Osteocyte (in vitro differentiated cells): ENCODE results near the gene GGN. TPM values are rescaled to one million over a fixed set of nuclear protein-coding genes. Genes with fewer than 3 reads are reported as not detected.

Experiments used
- DNase-seq: peaks from one replicate; pipeline ENCODE4 v3.0.0; 2021; ENCODE audit warnings: mixed read lengths; ENCODE audit not compliant: unreplicated experiment; ENCODE audit errors: extremely low spot score
- H3K27ac Mint-ChIP-seq: one replicate; pipeline ENCODE4 v1.8.0; 2021; ENCODE audit warnings: mild to moderate bottlenecking, mixed read lengths; ENCODE audit not compliant: unreplicated experiment
- H3K27me3 Mint-ChIP-seq: one replicate; pipeline ENCODE4 v1.8.0; 2021; ENCODE audit warnings: mixed read lengths; ENCODE audit not compliant: unreplicated experiment
- H3K36me3 Mint-ChIP-seq: one replicate; pipeline ENCODE4 v1.8.0; 2021; ENCODE audit warnings: mixed read lengths; ENCODE audit not compliant: unreplicated experiment
- H3K4me1 Mint-ChIP-seq: one replicate; pipeline ENCODE4 v1.8.0; 2021; ENCODE audit warnings: mixed read lengths; ENCODE audit not compliant: unreplicated experiment
- H3K4me3 Mint-ChIP-seq: one replicate; pipeline ENCODE4 v1.8.0; 2021; ENCODE audit warnings: mild to moderate bottlenecking, moderate library complexity, mixed read lengths; ENCODE audit not compliant: unreplicated experiment
- H3K9me3 Mint-ChIP-seq: one replicate; pipeline ENCODE4 v1.8.0; 2021; ENCODE audit warnings: mixed read lengths; ENCODE audit not compliant: unreplicated experiment
- total RNA-seq: library from RNA; stranded (reverse); gene quantifications from 2 replicates; pipeline ENCODE4 v1.2.1, GENCODE V29; 2021
- TF ChIP-seq, protein P1 (sequence below): fragments of 200-600 bp; sonication (generic); IDR thresholded peaks from 2 replicates; pipeline ENCODE4 v1.5.0; 2021; ENCODE audit warnings: antibody characterized with exemption, mild to moderate bottlenecking, moderate library complexity

The GGN gene
- total RNA-seq, 1 donor from 2014 or later, result 2.3 TPM

DNA sequence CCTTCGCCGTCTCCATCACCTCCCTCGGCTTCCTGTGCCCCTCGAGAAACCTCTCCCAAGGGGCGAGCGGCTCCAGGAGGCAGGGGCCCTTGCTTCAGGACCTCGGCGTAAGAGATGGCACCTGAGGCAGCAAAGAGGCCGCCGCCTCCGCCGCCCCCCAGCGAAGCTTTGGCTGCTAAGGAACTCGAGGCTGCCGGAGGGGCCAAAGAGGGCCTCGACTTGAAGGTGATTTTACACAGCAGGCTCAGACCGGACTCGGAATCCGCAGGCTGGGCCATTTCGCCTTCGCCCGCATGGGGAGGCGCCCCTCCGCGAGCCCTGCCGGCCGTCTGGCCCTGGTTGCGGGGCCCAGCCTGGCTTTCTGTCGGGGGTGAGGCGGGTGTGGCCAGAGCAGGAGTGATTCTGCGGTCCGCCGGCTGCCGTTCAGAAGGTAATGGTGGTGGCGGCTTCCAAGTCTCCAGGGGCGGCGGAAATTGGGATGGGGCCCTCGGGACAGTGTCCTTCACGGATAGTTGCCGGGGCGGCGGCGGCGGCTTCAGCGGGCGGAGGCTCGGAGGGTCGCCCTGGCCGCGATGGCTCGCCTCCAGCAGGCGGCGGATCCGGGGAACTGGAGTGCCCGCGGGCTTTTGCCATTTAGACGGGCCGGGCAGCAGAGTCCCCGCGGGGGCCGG is 1.4 kb downstream of the GGN start:
- H3K36me3 Mint-ChIP-seq, result peaks cover 18% of the 10 kb centered on the region
- H3K4me3 Mint-ChIP-seq, result no peak overlapping the region
- H3K27ac Mint-ChIP-seq, result no peak overlapping the region
- DNase-seq, result no peak
- H3K4me1 Mint-ChIP-seq, result peaks cover 13% of the 10 kb centered on the region
- no peaks in the 10 kb centered on the region for H3K9me3 Mint-ChIP-seq
- TF ChIP-seq, protein P1, sequence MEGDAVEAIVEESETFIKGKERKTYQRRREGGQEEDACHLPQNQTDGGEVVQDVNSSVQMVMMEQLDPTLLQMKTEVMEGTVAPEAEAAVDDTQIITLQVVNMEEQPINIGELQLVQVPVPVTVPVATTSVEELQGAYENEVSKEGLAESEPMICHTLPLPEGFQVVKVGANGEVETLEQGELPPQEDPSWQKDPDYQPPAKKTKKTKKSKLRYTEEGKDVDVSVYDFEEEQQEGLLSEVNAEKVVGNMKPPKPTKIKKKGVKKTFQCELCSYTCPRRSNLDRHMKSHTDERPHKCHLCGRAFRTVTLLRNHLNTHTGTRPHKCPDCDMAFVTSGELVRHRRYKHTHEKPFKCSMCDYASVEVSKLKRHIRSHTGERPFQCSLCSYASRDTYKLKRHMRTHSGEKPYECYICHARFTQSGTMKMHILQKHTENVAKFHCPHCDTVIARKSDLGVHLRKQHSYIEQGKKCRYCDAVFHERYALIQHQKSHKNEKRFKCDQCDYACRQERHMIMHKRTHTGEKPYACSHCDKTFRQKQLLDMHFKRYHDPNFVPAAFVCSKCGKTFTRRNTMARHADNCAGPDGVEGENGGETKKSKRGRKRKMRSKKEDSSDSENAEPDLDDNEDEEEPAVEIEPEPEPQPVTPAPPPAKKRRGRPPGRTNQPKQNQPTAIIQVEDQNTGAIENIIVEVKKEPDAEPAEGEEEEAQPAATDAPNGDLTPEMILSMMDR, result no peak
- no peaks in the 10 kb centered on the region for H3K27me3 Mint-ChIP-seq

DNA sequence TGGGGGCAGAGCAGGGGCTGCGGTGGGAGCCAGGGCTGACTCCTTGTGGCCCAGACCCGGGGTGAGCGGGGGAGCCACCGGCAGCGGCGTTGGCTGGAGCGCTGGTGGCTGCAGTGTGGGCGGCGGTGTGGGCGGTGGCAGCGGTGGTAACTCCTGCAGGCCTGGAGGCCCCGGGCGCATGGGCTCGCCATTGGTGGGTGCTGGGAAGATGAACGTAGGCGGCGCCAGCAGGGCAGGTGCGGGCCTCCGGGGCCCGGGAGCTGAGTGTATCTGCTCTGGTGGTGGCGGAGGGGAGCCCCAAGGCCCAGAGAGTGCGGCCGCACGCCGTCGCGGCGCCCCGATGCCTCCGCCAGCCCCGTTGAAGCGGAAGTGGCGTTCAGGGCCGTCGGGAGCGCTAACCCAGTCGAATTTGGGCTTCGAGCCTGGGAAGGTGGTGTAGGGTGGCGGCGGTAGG is 2.0 kb downstream of the GGN start:
- peaks cover 13% of the 10 kb centered on the region for H3K4me1 Mint-ChIP-seq
- TF ChIP-seq, protein P1, result no peak

DNA sequence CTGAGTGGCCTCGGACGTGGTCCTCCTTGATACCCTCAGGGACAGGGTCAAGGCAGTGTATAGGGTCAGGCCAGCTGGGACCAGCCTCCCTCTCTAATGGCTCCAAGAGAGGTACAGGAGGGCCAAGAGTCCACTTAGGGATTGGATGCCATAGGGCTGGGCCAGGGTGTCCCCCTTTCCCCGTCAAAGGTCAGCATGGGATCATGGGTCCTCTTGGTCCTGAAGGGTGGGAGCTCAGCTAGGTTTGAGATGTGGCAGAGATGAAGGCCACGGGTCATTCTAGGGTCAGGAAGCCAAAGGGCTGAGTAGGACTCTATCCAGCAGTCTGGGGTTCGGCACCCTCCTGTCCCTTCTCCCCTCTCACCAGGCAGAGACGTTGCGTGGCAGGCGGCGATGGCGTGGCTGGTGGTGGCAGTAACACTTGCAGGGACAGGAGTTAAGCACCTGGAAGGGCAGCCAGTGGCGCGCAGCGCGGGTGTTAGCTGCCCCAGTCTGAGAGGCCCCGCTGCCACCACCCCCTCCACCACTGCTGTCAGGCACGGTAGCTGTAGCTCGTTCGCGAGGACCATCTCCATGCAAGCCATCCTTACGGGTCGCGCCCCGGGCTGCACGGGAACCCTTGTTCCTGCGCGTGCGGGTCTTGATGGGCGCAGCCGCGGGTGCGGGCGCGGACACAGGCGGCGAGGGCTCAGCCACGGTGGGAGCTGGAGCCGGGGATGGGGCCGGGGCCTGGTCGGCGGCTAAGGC is 2.6 kb downstream of the GGN start:
- Mint-ChIP-seq H3K9me3 (no peaks in the 10 kb centered on the region), H3K36me3 (peaks cover 23% of the 10 kb centered on the region), H3K27me3 (no peaks in the 10 kb centered on the region), H3K4me1 (peaks cover 13% of the 10 kb centered on the region), H3K27ac (no peak overlapping the region), H3K4me3 (no peak overlapping the region)
- TF ChIP-seq, protein P1, result no peak
- DNase-seq, result no peak

More for the DNA sequence above, 2.0 kb downstream of the GGN start:
- peaks cover 23% of the 10 kb centered on the region for H3K36me3 Mint-ChIP-seq
- H3K4me3 Mint-ChIP-seq, result no peak overlapping the region
- no peaks in the 10 kb centered on the region for H3K9me3 Mint-ChIP-seq
- no peak overlapping the region for H3K27ac Mint-ChIP-seq
- DNase-seq, result no peak
- no peaks in the 10 kb centered on the region for H3K27me3 Mint-ChIP-seq

DNA sequence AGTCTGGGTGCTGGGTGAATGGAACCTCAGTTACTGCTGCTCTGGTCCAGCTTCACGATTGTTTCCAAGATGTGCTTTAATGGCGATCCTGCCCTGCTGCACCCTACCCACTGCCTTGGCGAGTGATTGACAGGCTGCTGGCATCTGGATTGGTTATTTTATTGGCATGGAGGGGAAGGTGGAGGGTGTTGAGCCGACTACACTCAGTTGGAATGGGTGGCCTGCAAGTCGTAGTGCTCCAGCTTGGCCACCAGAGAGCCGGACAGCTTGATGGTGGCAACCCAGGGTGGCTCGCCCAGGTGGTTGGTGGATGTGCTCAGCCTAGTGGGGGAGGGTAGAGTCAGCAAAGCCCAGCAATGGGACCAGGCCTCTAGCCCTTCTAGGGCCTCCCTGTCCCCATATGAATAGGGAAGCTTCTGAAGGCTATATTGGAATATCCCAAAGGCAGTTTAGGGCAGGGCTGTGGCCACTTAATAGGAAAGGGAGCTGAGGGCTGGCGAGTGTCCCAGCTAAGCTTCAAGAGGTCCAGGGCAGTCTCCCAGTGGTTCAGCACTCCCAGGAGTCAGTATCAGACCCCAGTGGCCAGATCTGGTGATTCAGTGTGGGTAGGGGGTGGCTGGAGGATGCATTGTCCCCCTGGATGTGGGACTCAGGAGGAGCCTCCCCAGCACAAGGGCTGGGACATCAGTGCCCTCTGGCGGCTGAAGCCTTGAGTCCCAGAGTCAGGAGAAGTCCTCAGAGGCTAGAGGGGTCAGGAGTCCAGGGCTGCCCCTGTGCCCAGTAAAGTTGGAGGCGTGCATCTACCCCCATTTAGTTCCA is 3.4 kb downstream of the GGN start:
- no peak overlapping the region for H3K27ac Mint-ChIP-seq

More for the DNA sequence above, 3.4 kb downstream of the GGN start:
- peaks cover 25% of the 10 kb centered on the region for H3K36me3 Mint-ChIP-seq
- H3K9me3 Mint-ChIP-seq, result no peaks in the 10 kb centered on the region
- no peak for DNase-seq
- TF ChIP-seq, protein P1, result peak; percentile 30
- H3K4me3 Mint-ChIP-seq, result no peak overlapping the region
- no peaks in the 10 kb centered on the region for H3K27me3 Mint-ChIP-seq
- H3K4me1 Mint-ChIP-seq, result peaks cover 7% of the 10 kb centered on the region
